ENCODE results near the gene KRR1. TPM values are rescaled to one million over a fixed set of nuclear protein-coding genes. Genes with fewer than 3 reads are reported as not detected.

The KRR1 gene
- total RNA-seq, 2 donors from 2014 or later = 60.7 to 75.2 TPM

GRCh38 chr12:75476071-75476470, 35.3 kb downstream of the KRR1 start:
- no peak overlapping the region for H3K4me3 Mint-ChIP-seq
- no peaks in the 10 kb centered on the region for H3K27me3 ChIP-seq (ENCODE audit: control insufficient read depth, insufficient read depth, low read length, poor library complexity, severe bottlenecking)
- H3K27me3 Mint-ChIP-seq (ENCODE audit: insufficient read depth) = no peaks in the 10 kb centered on the region
- no peak overlapping the region for H3K4me3 ChIP-seq (ENCODE audit: low read length)
- H3K4me1 Mint-ChIP-seq = peaks cover 4% of the 10 kb centered on the region
- H3K9me3 ChIP-seq (ENCODE audit: control insufficient read depth, low read length) = no peaks in the 10 kb centered on the region
- TF ChIP-seq CTCF (conservative IDR thresholded peaks at IDR 0.05) = no peak
- WGBS, 2 experiments (ENCODE audit: insufficient coverage in 1 of 2, insufficient read length in 1 of 2) = no CpG with 5 or more reads among the region's 1 CpG
- H3K27ac ChIP-seq (ENCODE audit: low read depth, low read length) = no peak overlapping the region
- H3K36me3 Mint-ChIP-seq (ENCODE audit: low read depth) = no peaks in the 10 kb centered on the region
- H3K27ac Mint-ChIP-seq = no peak overlapping the region
- no peaks in the 10 kb centered on the region for H3K36me3 ChIP-seq (ENCODE audit: control insufficient read depth, insufficient read depth, low read length)
- no peak for DNase-seq
- H3K9ac ChIP-seq (ENCODE audit: extremely low read depth, low read length, poor library complexity, severe bottlenecking) = no peak overlapping the region
- H3K4me1 ChIP-seq (ENCODE audit: control insufficient read depth, insufficient read depth, low read length) = no peaks in the 10 kb centered on the region
- H3K9me3 Mint-ChIP-seq = no peaks in the 10 kb centered on the region

GRCh38 chr12:75474116-75474515, 37.3 kb downstream of the KRR1 start:
- no peaks in the 10 kb centered on the region for H3K9me3 ChIP-seq (ENCODE audit: control insufficient read depth, low read length)
- Mint-ChIP-seq H3K4me1 (no peaks in the 10 kb centered on the region), H3K27me3 (ENCODE audit: insufficient read depth) (no peaks in the 10 kb centered on the region), H3K36me3 (ENCODE audit: low read depth) (no peaks in the 10 kb centered on the region), H3K27ac (no peak overlapping the region), H3K4me3 (no peak overlapping the region), H3K9me3 (no peaks in the 10 kb centered on the region)
- DNase-seq = no peak
- TF ChIP-seq CTCF (conservative IDR thresholded peaks at IDR 0.05) = no peak
- WGBS, 2 experiments (ENCODE audit: insufficient coverage in 1 of 2, insufficient read length in 1 of 2) = 81 to 91% methylated on average over 1 to 2 of the region's 2 CpGs
- no peaks in the 10 kb centered on the region for H3K36me3 ChIP-seq (ENCODE audit: control insufficient read depth, insufficient read depth, low read length)
- H3K9ac ChIP-seq (ENCODE audit: extremely low read depth, low read length, poor library complexity, severe bottlenecking) = no peak overlapping the region
- no peaks in the 10 kb centered on the region for H3K27me3 ChIP-seq (ENCODE audit: control insufficient read depth, insufficient read depth, low read length, poor library complexity, severe bottlenecking)
- H3K4me3 ChIP-seq (ENCODE audit: low read length) = no peak overlapping the region
- no peak overlapping the region for H3K27ac ChIP-seq (ENCODE audit: low read depth, low read length)
- no peaks in the 10 kb centered on the region for H3K4me1 ChIP-seq (ENCODE audit: control insufficient read depth, insufficient read depth, low read length)

- no peak for DNase-seq
- Histone ChIP-seq H3K36me3 (ENCODE audit: control insufficient read depth, insufficient read depth, low read length) (no peaks in the 10 kb centered on the region), H3K27ac (ENCODE audit: low read depth, low read length) (no peak overlapping the region), H3K4me3 (ENCODE audit: low read length) (no peak overlapping the region), H3K9me3 (ENCODE audit: control insufficient read depth, low read length) (no peaks in the 10 kb centered on the region), H3K4me1 (ENCODE audit: control insufficient read depth, insufficient read depth, low read length) (no peaks in the 10 kb centered on the region), H3K9ac (ENCODE audit: extremely low read depth, low read length, poor library complexity, severe bottlenecking) (no peak overlapping the region), H3K27me3 (ENCODE audit: control insufficient read depth, insufficient read depth, low read length, poor library complexity, severe bottlenecking) (no peaks in the 10 kb centered on the region)
- no peaks in the 10 kb centered on the region for H3K36me3 Mint-ChIP-seq (ENCODE audit: low read depth)
- H3K27me3 Mint-ChIP-seq (ENCODE audit: insufficient read depth) = no peaks in the 10 kb centered on the region
- H3K27ac Mint-ChIP-seq = no peak overlapping the region
- no peaks in the 10 kb centered on the region for H3K9me3 Mint-ChIP-seq
- no peaks in the 10 kb centered on the region for H3K4me1 Mint-ChIP-seq
- H3K4me3 Mint-ChIP-seq = no peak overlapping the region
- WGBS, 2 experiments (ENCODE audit: insufficient coverage in 1 of 2, insufficient read length in 1 of 2) = 89 to 100% methylated on average over 3 to 6 of the region's 6 CpGs
- TF ChIP-seq CTCF (conservative IDR thresholded peaks at IDR 0.05) = no peak
Measured at GRCh38 chr12:75471902-75472890, 39.2 kb downstream of the KRR1 start.

Data from endodermal cell (in vitro differentiated cells).